Stimulated activated naive B cell treated with anti-CD40 and anti-IgM and Interleukin-4, amounts not matched to agents 10 μg/mL and 1 μg/mL and 100 μg/mL, for 72 hours (primary cell): Measurements from ENCODE around the gene SAC3D1.

Experiments used
- ATAC-seq, 2 donors: fragments of 150-1000 bp; cut with Tn5 transposase; replicated peaks; 2 replicates each; pipeline ENCODE4 v1.10.0; 2021; ENCODE audit warnings: moderate library complexity in 1 of 2
- DNase-seq: peaks from one replicate; pipeline ENCODE4 v3.0.0; 2021
- H3K27ac Mint-ChIP-seq: one replicate; pipeline ENCODE4 v1.8.0; 2022; ENCODE audit warnings: mild to moderate bottlenecking, mixed read lengths
- H3K27me3 Mint-ChIP-seq, 2 donors: one replicate each; pipeline ENCODE4 v1.8.0; 2022; ENCODE audit warnings: mixed read lengths in 2 of 2
- H3K36me3 Mint-ChIP-seq, 2 donors: one replicate each; pipeline ENCODE4 v1.8.0; 2022; ENCODE audit warnings: mixed read lengths in 2 of 2, mild to moderate bottlenecking in 1 of 2
- H3K4me1 Mint-ChIP-seq, 2 donors: one replicate each; pipeline ENCODE4 v1.8.0; 2022; ENCODE audit warnings: mixed read lengths in 2 of 2, mild to moderate bottlenecking in 1 of 2
- H3K4me3 Mint-ChIP-seq, 2 donors: one replicate each; pipeline ENCODE4 v1.8.0; 2022; ENCODE audit warnings: mild to moderate bottlenecking in 2 of 2, mixed read lengths in 2 of 2, moderate library complexity in 1 of 2
- H3K9me3 Mint-ChIP-seq, 2 donors: one replicate each; pipeline ENCODE4 v1.8.0; 2022; ENCODE audit warnings: mixed read lengths in 2 of 2, mild to moderate bottlenecking in 1 of 2

SAC3D1 gene

GRCh38 chr11:65083134-65083833, 42.3 kb downstream of the SAC3D1 start:
- H3K27me3 Mint-ChIP-seq = no peaks in the 10 kb centered on the region
- no peak for DNase-seq
- peaks cover 37 to 56% of the 10 kb centered on the region in 2 donors for H3K4me1 Mint-ChIP-seq
- H3K9me3 Mint-ChIP-seq = no peaks in the 10 kb centered on the region
- H3K4me3 Mint-ChIP-seq = peak overlapping the region; percentile 99 to 100
- peak overlapping the region; percentile 98 for H3K27ac Mint-ChIP-seq
- H3K36me3 Mint-ChIP-seq = peaks cover 24 to 37% of the 10 kb centered on the region in 2 donors
- peak in 1 of 2 donors; percentile 1 for ATAC-seq

- Mint-ChIP-seq H3K27me3 (no peaks in the 10 kb centered on the region), H3K36me3 (peaks cover 31 to 44% of the 10 kb centered on the region in 2 donors), H3K9me3 (no peaks in the 10 kb centered on the region), H3K4me3 (peak within 1 kb of the TSS; percentile 99 to 100), H3K27ac (peak within 1 kb of the TSS; percentile 98), H3K4me1 (peaks cover 30 to 49% of the 10 kb centered on the region in 2 donors)
- DNase-seq (peak; percentile 96), ATAC-seq (peak; percentile 92 to 94)
Measured at GRCh38 chr11:65083834-65084597, 43.0 kb downstream of the SAC3D1 start, which contains the start of the genes CDCA5 and ZFPL1. CDCA5 (minus strand) TSS chr11:65084040; CDS start chr11:65083978, 62 bp downstream. ZFPL1 (plus strand) TSS chr11:65084222; CDS start chr11:65084699, 477 bp downstream.

- Mint-ChIP-seq H3K27me3 (no peaks in the 10 kb centered on the region), H3K27ac (peak overlapping the region; percentile 98), H3K4me3 (peak overlapping the region; percentile 99 to 100), H3K9me3 (no peaks in the 10 kb centered on the region), H3K36me3 (peaks cover 37 to 52% of the 10 kb centered on the region in 2 donors), H3K4me1 (peaks cover 29 to 46% of the 10 kb centered on the region in 2 donors)
- ATAC-seq = peak in 1 of 2 donors; percentile 15
- no peak for DNase-seq
Measured at GRCh38 chr11:65084598-65085375, 43.8 kb downstream of the SAC3D1 start.

GRCh38 chr11:65085446-65085845, 44.4 kb downstream of the SAC3D1 start:
- H3K4me3 Mint-ChIP-seq = peak overlapping the region; percentile 99 to 100
- ATAC-seq (no peak), DNase-seq (no peak)
- no peaks in the 10 kb centered on the region for H3K27me3 Mint-ChIP-seq
- H3K27ac Mint-ChIP-seq = peak overlapping the region; percentile 42
- H3K4me1 Mint-ChIP-seq = peaks cover 29 to 45% of the 10 kb centered on the region in 2 donors
- H3K36me3 Mint-ChIP-seq = peaks cover 37 to 53% of the 10 kb centered on the region in 2 donors
- H3K9me3 Mint-ChIP-seq = no peaks in the 10 kb centered on the region

- Mint-ChIP-seq H3K27me3 (no peaks in the 10 kb centered on the region), H3K4me3 (no peak overlapping the region), H3K9me3 (no peaks in the 10 kb centered on the region), H3K27ac (no peak overlapping the region), H3K4me1 (peaks cover 24 to 32% of the 10 kb centered on the region in 2 donors), H3K36me3 (peaks cover 33 to 49% of the 10 kb centered on the region in 2 donors)
- DNase-seq (no peak), ATAC-seq (no peak)
Measured at GRCh38 chr11:65086809-65087208, 45.8 kb downstream of the SAC3D1 start.

GRCh38 chr11:65087216-65087615, 46.2 kb downstream of the SAC3D1 start:
- peaks cover 24 to 32% of the 10 kb centered on the region in 2 donors for H3K4me1 Mint-ChIP-seq
- H3K36me3 Mint-ChIP-seq = peaks cover 33 to 49% of the 10 kb centered on the region in 2 donors
- no peaks in the 10 kb centered on the region for H3K27me3 Mint-ChIP-seq
- DNase-seq = no peak
- no peak overlapping the region for H3K27ac Mint-ChIP-seq
- no peak for ATAC-seq
- H3K4me3 Mint-ChIP-seq = no peak overlapping the region
- no peaks in the 10 kb centered on the region for H3K9me3 Mint-ChIP-seq

- Mint-ChIP-seq H3K4me3 (no peak overlapping the region), H3K9me3 (no peaks in the 10 kb centered on the region), H3K27ac (no peak overlapping the region), H3K4me1 (peaks cover 27 to 35% of the 10 kb centered on the region in 2 donors), H3K27me3 (no peaks in the 10 kb centered on the region), H3K36me3 (peaks cover 33 to 49% of the 10 kb centered on the region in 2 donors)
- ATAC-seq = no peak
- no peak for DNase-seq
Measured at GRCh38 chr11:65087827-65088226, 46.8 kb downstream of the SAC3D1 start.

- DNase-seq (no peak), ATAC-seq (no peak)
- peaks cover 15 to 17% of the 10 kb centered on the region in 2 donors for H3K4me1 Mint-ChIP-seq
- no peak overlapping the region for H3K27ac Mint-ChIP-seq
- no peak overlapping the region for H3K4me3 Mint-ChIP-seq
- no peaks in the 10 kb centered on the region for H3K9me3 Mint-ChIP-seq
- H3K36me3 Mint-ChIP-seq = peaks cover 33 to 41% of the 10 kb centered on the region in 2 donors
- H3K27me3 Mint-ChIP-seq = no peaks in the 10 kb centered on the region
Measured at GRCh38 chr11:65089621-65090020, 48.6 kb downstream of the SAC3D1 start.

- ATAC-seq (no peak), DNase-seq (no peak)
- no peaks in the 10 kb centered on the region for H3K9me3 Mint-ChIP-seq
- peaks cover 8 to 9% of the 10 kb centered on the region in 2 donors for H3K4me1 Mint-ChIP-seq
- no peaks in the 10 kb centered on the region for H3K27me3 Mint-ChIP-seq
- no peak overlapping the region for H3K4me3 Mint-ChIP-seq
- no peak overlapping the region for H3K27ac Mint-ChIP-seq
- peaks cover 28 to 36% of the 10 kb centered on the region in 2 donors for H3K36me3 Mint-ChIP-seq
Measured at GRCh38 chr11:65090628-65091027, 49.6 kb downstream of the SAC3D1 start.
